ENCODE data around the gene KLHDC7A.
"Not testable (repeated sequence)": the region's sequence is repeated elsewhere in the genome, so short reads cannot be mapped to it uniquely, and the experiment has no call there.

Gene KLHDC7A

DNA sequence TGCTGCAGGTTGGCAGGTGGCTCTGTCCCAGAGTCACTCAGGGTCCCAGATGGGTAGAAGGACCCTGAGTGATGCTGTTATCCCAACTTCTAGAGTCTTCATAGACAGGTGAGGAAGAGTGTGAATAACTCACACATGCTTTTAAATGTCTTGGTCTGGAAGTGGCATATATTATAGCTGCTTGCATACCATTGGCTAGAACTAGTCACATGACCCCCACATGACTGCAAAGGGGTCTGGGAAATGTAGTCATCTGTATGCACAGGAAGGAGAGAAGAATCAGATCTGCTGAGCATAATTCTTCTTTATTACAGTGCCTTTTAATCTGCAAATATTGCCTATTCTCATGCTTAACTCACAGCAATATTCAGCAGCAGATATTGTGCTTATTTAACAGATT, 28.2 kb upstream of the KLHDC7A start:
- H3K27me3 ChIP-seq: no peaks in the 10 kb centered on the region
- H4K20me1 ChIP-seq: no peaks in the 10 kb centered on the region
- no peak overlapping the region for H3K4me3 ChIP-seq
- H3K36me3 ChIP-seq: no peaks in the 10 kb centered on the region
- no peak overlapping the region for H3K9ac ChIP-seq
- no peak overlapping the region for H3K27ac ChIP-seq
- no peaks in the 10 kb centered on the region for H3K4me1 ChIP-seq
- H3K4me2 ChIP-seq: no peak overlapping the region
- TF ChIP-seq Cebpa-rat (IDR thresholded peaks at IDR 0.05): no peak
- no peaks in the 10 kb centered on the region for H3K9me3 ChIP-seq

DNA sequence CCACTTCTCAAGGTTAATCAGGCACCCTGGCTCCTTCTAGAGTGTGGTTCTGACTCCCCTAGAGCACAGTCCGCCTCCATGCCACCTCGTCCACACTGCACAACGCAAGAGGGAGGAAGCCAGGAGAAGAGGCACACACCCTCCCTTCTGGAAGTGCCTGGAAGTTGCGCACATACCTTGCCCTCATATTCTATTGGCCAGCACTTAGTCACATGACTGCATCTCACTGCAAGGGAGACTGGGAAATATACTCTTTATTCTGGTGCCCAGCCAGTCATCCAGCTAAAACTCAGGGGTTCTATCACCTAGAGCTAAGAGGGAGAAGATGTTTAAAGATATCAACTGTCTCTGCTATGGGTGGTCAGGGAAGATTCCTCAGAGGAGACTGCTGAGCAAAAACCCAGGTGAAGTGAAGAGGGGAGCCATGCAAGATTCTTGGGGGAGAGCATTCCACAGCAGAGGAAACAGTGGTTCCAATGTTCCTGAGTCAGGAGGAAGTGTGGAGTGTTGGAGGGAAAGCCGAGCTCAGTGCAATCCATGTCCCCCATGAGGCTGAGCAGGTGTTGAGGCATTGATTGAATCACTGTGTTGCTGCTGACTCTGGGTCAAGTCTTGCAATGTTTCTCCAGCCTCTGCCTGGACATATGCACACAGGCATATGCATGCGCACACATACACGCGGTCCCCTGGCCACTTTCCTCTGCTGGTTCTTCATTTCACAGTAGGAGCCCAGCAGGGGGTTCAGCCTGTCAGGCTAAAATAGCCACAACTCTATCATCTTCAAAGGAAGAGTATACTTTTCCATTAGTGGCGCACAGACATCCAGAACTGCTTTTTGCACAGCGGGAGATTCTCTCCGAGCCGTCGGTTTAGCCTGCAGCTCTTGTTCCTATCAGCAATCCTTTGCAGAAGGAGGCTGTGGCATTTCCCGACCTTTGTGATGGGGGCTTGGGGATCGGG, 22.3 kb upstream of the KLHDC7A start:
- no peak overlapping the region for H3K4me3 ChIP-seq

DNA sequence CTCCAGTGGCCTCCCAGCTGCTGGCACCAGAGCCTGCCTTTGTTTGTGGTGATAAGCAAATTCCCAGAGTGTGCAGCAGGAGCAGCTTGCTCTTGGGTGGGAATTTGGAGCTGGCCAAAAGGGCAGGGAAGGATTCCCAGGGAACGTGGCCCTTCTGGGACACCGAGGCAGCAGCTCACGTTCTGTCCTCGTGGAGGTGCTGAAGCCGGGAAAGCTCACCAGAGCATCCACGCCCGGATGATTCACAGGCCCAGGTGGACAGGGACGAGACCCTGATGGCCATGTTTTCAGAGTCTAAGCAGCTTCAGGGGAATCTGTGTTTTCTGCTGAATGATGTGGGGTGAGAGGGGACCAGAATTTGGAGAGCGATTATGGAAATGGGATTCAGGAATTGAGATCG, 19.1 kb upstream of the KLHDC7A start:
- no peaks in the 10 kb centered on the region for H3K9me3 ChIP-seq
- no peak overlapping the region for H3K27ac ChIP-seq
- no peak for TF ChIP-seq Cebpa-rat (IDR thresholded peaks at IDR 0.05)
- H4K20me1 ChIP-seq: no peaks in the 10 kb centered on the region
- H3K4me1 ChIP-seq: no peaks in the 10 kb centered on the region
- no peaks in the 10 kb centered on the region for H3K36me3 ChIP-seq
- H3K4me2 ChIP-seq: no peak overlapping the region
- H3K27me3 ChIP-seq: no peaks in the 10 kb centered on the region; the same call in 1 of the 2 replicates
- H3K4me3 ChIP-seq: no peak overlapping the region
- no peak overlapping the region for H3K9ac ChIP-seq

More for the DNA sequence above, 22.3 kb upstream of the KLHDC7A start:
- H3K9ac ChIP-seq: no peak overlapping the region
- TF ChIP-seq Cebpa-rat (IDR thresholded peaks at IDR 0.05): no peak
- H3K4me2 ChIP-seq: no peak overlapping the region
- H4K20me1 ChIP-seq: no peaks in the 10 kb centered on the region
- H3K9me3 ChIP-seq: no peaks in the 10 kb centered on the region
- H3K4me1 ChIP-seq: no peaks in the 10 kb centered on the region
- H3K27me3 ChIP-seq: no peaks in the 10 kb centered on the region; the same call in 1 of the 2 replicates
- no peaks in the 10 kb centered on the region for H3K36me3 ChIP-seq
- H3K27ac ChIP-seq: no peak overlapping the region

DNA sequence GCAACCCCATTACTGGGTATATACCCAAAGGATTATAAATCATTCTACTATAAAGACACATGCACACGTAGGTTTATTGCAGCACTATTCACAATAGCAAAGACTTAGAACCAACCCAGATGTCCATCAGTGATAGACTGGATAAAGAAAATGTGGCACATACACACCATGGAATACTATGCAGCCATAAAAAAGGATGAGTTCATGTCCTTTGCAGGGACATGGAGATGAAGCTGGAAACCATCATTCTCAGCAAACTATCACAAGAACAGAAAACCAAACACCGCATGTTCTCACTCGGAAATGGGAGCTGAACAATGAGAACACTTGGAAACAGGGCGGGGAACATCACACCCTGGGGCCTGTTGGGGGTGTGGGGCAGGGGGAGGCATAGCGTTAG, 18.2 kb upstream of the KLHDC7A start:
- not testable (repeated sequence) for H3K4me3 ChIP-seq, H3K4me1 ChIP-seq, H3K36me3 ChIP-seq, H3K4me2 ChIP-seq, H4K20me1 ChIP-seq, H3K27ac ChIP-seq, H3K9ac ChIP-seq, H3K27me3 ChIP-seq, H3K9me3 ChIP-seq

- Histone ChIP-seq H3K27me3 (no peaks in the 10 kb centered on the region; the same call in 1 of the 2 replicates), H3K9ac (no peak overlapping the region), H3K27ac (no peak overlapping the region), H3K36me3 (no peaks in the 10 kb centered on the region), H3K4me1 (no peaks in the 10 kb centered on the region), H3K4me3 (no peak overlapping the region), H4K20me1 (no peaks in the 10 kb centered on the region), H3K9me3 (no peaks in the 10 kb centered on the region), H3K4me2 (no peak overlapping the region)
- no peak for TF ChIP-seq Cebpa-rat (IDR thresholded peaks at IDR 0.05)
These were observed 17.7 kb upstream of the KLHDC7A start for GRCh38 chr1:18463063-18463462.

GRCh38 chr1:18463984-18464664, 16.6 kb upstream of the KLHDC7A start:
- Histone ChIP-seq H3K27ac (no peak overlapping the region), H4K20me1 (no peaks in the 10 kb centered on the region), H3K9ac (no peak overlapping the region), H3K27me3 (no peaks in the 10 kb centered on the region; the same call in 1 of the 2 replicates), H3K4me2 (no peak overlapping the region), H3K9me3 (no peaks in the 10 kb centered on the region), H3K36me3 (no peaks in the 10 kb centered on the region), H3K4me3 (no peak overlapping the region), H3K4me1 (no peaks in the 10 kb centered on the region)
- no peak for TF ChIP-seq Cebpa-rat (IDR thresholded peaks at IDR 0.05)

DNA sequence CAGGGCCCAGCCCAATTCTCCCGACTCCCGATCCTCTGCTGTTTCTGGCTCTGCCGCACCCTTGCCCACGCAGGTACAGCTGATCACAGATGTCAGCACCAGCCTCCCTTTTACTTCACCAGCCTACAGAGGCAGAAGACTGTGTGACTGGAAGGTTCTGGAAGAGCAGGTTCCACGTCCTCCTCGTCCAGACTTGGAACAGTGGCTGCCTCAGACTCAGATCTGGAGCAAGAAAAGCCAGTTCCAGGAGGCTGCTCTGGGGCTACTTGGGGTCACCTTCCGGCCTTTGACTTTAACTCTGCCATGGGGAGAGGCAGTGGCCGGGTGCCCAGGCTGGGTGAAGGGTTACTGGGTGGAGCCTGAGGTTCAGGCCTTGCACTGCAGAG, 16.1 kb upstream of the KLHDC7A start:
- Histone ChIP-seq H3K27me3 (no peaks in the 10 kb centered on the region; the same call in 1 of the 2 replicates), H4K20me1 (no peaks in the 10 kb centered on the region), H3K4me2 (no peak overlapping the region), H3K9me3 (no peaks in the 10 kb centered on the region), H3K9ac (no peak overlapping the region), H3K4me3 (no peak overlapping the region), H3K27ac (no peak overlapping the region), H3K36me3 (no peaks in the 10 kb centered on the region), H3K4me1 (no peaks in the 10 kb centered on the region)
- TF ChIP-seq Cebpa-rat (IDR thresholded peaks at IDR 0.05): no peak

GRCh38 chr1:18466676-18467075, 14.1 kb upstream of the KLHDC7A start:
- Histone ChIP-seq H4K20me1 (no peaks in the 10 kb centered on the region), H3K9me3 (no peaks in the 10 kb centered on the region), H3K36me3 (no peaks in the 10 kb centered on the region), H3K4me1 (peaks cover 4% of the 10 kb centered on the region; the same call in 1 of the 2 replicates), H3K27me3 (no peaks in the 10 kb centered on the region), H3K27ac (no peak overlapping the region), H3K4me2 (no peak overlapping the region), H3K9ac (no peak overlapping the region), H3K4me3 (no peak overlapping the region)
- TF ChIP-seq Cebpa-rat (IDR thresholded peaks at IDR 0.05): no peak

GRCh38 chr1:18468570-18468969, 12.2 kb upstream of the KLHDC7A start:
- TF ChIP-seq Cebpa-rat (IDR thresholded peaks at IDR 0.05): no peak
- Histone ChIP-seq H3K27me3 (no peaks in the 10 kb centered on the region), H4K20me1 (no peaks in the 10 kb centered on the region), H3K27ac (no peak overlapping the region), H3K36me3 (no peaks in the 10 kb centered on the region), H3K9ac (no peak overlapping the region), H3K9me3 (no peaks in the 10 kb centered on the region), H3K4me3 (no peak overlapping the region), H3K4me2 (no peak overlapping the region), H3K4me1 (peaks cover 12% of the 10 kb centered on the region; the same call in 1 of the 2 replicates)

DNA sequence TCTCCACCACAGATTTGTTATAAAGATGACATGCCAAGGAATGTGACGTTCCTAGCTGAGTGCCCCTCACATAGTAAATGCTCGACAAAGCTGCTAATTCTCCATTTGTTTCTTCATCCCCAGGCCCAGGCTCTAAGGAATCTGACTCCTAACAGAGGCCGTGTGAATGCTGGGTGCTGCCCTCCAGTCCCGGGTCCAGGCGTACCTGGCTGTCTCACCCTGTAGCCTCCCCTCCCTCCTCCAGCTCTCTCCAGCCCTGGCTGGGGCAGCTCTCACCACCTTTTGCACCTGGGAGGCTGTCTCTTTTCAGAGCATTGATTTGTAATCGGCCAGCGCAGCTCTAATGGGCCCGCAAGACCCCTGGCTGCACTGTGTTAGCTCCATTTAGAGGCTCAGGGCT, 11.2 kb upstream of the KLHDC7A start:
- Histone ChIP-seq H3K36me3 (no peaks in the 10 kb centered on the region), H3K27me3 (no peaks in the 10 kb centered on the region), H3K4me2 (no peak overlapping the region), H3K4me3 (no peak overlapping the region), H4K20me1 (no peaks in the 10 kb centered on the region), H3K9ac (no peak overlapping the region), H3K4me1 (peaks cover 14% of the 10 kb centered on the region; the same call in 1 of the 2 replicates), H3K9me3 (no peaks in the 10 kb centered on the region), H3K27ac (no peak overlapping the region)
- TF ChIP-seq Cebpa-rat (IDR thresholded peaks at IDR 0.05): no peak

Data from BLaER1 (cell line).